B cell (primary cell): ENCODE measurements around the gene NSF.
"Not testable (repeated sequence)": the region's sequence is repeated elsewhere in the genome, so short reads cannot be mapped to it uniquely, and the experiment has no call there.

Source experiments
- EZH2 ChIP-seq: IDR thresholded peaks from 2 replicates; pipeline ENCODE4 v1.6.1; 2012; ENCODE audit warnings: borderline replicate concordance, low read depth, mild to moderate bottlenecking, moderate library complexity, low read length; ENCODE audit not compliant: insufficient read depth, poor library complexity, severe bottlenecking
- TF ChIP-seq, protein P1 (sequence below): fragments of 200-600 bp; IDR thresholded peaks from one replicate; pipeline ENCODE4 v1.8.0; 2022; ENCODE audit warnings: antibody characterized with exemption, mild to moderate bottlenecking

DNA sequence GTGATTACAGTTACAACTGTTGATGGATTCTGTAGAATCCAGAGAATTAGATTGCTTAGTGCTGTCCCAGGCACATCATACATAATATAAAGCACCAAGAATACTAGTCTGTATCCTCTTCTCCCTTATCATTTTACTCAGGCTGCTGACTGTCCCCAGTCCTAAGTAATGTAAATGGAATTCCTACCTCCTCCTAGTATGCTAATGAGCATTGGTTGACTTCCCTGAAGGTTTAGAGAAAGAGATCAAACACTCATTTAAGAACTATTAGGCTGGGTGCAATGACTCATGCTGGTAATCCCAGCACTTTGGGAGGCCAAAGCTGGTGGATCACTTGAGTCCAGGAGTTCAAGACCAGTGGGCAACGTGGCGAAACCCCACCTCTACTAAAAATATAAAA is 37.0 kb downstream of the NSF start:
- TF ChIP-seq, protein P1, sequence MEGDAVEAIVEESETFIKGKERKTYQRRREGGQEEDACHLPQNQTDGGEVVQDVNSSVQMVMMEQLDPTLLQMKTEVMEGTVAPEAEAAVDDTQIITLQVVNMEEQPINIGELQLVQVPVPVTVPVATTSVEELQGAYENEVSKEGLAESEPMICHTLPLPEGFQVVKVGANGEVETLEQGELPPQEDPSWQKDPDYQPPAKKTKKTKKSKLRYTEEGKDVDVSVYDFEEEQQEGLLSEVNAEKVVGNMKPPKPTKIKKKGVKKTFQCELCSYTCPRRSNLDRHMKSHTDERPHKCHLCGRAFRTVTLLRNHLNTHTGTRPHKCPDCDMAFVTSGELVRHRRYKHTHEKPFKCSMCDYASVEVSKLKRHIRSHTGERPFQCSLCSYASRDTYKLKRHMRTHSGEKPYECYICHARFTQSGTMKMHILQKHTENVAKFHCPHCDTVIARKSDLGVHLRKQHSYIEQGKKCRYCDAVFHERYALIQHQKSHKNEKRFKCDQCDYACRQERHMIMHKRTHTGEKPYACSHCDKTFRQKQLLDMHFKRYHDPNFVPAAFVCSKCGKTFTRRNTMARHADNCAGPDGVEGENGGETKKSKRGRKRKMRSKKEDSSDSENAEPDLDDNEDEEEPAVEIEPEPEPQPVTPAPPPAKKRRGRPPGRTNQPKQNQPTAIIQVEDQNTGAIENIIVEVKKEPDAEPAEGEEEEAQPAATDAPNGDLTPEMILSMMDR = not testable (repeated sequence)
- not testable (repeated sequence) for TF ChIP-seq EZH2
